Activated naive CD8-positive, alpha-beta T cell (primary cell): ENCODE results near the gene FGF2.
"Not testable (repeated sequence)": the region's sequence is repeated elsewhere in the genome, so short reads cannot be mapped to it uniquely, and the experiment has no call there.

Experiments used
- H3K27ac Mint-ChIP-seq: one replicate; pipeline ENCODE4 v1.8.0; 2021; ENCODE audit warnings: mixed read lengths
- H3K27me3 Mint-ChIP-seq: one replicate; pipeline ENCODE4 v1.8.0; 2021; ENCODE audit warnings: mixed read lengths
- H3K36me3 Mint-ChIP-seq: one replicate; pipeline ENCODE4 v1.8.0; 2021; ENCODE audit warnings: mixed read lengths
- H3K4me1 Mint-ChIP-seq: one replicate; pipeline ENCODE4 v1.8.0; 2021; ENCODE audit warnings: low read depth, mixed read lengths
- H3K4me3 Mint-ChIP-seq: one replicate; pipeline ENCODE4 v1.8.0; 2021; ENCODE audit warnings: mild to moderate bottlenecking, mixed read lengths
- H3K9me3 Mint-ChIP-seq: one replicate; pipeline ENCODE4 v1.8.0; 2021; ENCODE audit warnings: low read depth, mixed read lengths

FGF2 gene

DNA sequence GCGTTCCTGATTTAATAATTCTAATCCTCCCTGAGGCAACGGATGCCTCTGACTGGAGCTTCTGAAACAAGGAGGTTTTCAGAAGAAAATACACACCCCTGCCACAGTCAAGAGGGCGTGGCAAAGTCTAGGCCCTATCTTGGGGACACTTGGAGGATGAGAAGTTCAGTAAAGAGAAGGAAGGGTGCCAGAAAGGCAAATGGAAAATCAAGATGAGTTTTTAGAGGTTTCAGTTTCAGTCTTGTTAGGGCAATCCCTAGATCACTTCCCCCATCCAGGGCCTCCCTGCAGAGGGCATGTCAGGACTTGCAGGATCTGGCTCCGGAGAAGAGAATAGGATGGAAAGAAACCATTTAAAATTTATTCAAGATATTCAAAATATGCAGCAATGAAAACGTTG is 28.5 kb upstream of the FGF2 start:
- no peaks in the 10 kb centered on the region for H3K4me1 Mint-ChIP-seq
- peaks cover 3% of the 10 kb centered on the region for H3K27me3 Mint-ChIP-seq
- no peak overlapping the region for H3K4me3 Mint-ChIP-seq
- H3K9me3 Mint-ChIP-seq = no peaks in the 10 kb centered on the region
- H3K36me3 Mint-ChIP-seq = no peaks in the 10 kb centered on the region
- no peak overlapping the region for H3K27ac Mint-ChIP-seq

GRCh38 chr4:122798917-122799316 is 27.7 kb upstream of the FGF2 start:
- Mint-ChIP-seq H3K27ac (no peak overlapping the region), H3K36me3 (no peaks in the 10 kb centered on the region), H3K9me3 (no peaks in the 10 kb centered on the region), H3K27me3 (peaks cover 3% of the 10 kb centered on the region), H3K4me3 (no peak overlapping the region), H3K4me1 (no peaks in the 10 kb centered on the region)

DNA sequence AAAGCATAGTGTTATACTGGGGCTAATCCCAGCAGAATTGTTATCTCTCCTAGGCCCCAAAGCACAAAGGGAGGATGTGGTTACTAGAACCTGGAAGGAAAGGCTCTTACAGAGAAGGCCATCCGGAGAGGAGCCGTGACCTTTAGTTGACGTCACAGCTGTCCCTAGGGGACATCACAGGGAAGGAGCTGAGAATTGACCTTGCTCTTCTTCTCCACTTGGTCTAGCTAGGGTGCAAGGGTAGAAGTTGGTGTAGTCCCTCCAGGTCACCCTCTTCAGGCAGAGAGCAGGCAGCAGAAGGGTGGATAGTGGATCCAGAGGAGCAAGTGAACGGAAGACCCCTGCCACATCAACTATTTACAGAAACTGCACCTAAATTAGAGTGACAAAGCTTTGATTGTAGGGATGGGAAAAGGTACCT is 22.8 kb upstream of the FGF2 start:
- peaks cover 3% of the 10 kb centered on the region for H3K27me3 Mint-ChIP-seq
- H3K4me3 Mint-ChIP-seq = no peak overlapping the region
- H3K9me3 Mint-ChIP-seq = no peaks in the 10 kb centered on the region
- H3K36me3 Mint-ChIP-seq = no peaks in the 10 kb centered on the region
- H3K4me1 Mint-ChIP-seq = no peaks in the 10 kb centered on the region
- no peak overlapping the region for H3K27ac Mint-ChIP-seq

DNA sequence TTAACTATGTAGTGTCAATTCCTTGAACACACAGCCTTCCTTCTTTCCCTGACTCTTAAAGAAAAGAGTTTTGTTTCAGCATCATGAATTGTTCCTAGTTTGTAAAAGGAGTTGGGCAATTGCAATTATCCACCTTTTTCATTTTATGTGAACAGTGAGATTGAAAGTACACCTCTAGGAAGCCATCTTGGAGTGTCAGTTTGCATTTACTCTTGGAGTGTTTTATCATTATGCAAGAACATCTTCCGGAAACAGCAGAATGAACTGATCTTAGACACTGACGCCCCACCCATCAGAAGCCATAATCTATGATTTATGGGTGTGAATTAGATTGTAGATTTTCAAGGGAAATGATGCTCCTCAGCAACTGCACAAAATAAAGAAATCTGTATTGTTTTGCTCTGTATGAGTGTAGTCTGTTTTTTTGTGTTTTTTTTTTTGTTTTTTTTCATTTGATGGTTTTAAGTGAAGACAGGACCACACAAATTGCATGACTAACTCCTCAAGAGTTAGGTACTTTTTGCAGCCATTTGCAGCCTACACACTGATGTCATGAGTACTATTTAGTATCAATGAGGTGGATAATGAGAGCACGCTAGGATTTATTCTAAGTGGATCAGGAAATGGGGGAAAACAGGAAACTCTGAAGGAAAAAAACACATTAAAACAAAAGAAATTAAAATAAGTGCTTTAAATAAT is 19.5 kb upstream of the FGF2 start:
- H3K4me3 Mint-ChIP-seq = no peak overlapping the region
- H3K9me3 Mint-ChIP-seq = no peaks in the 10 kb centered on the region
- no peak overlapping the region for H3K27ac Mint-ChIP-seq
- peaks cover 3% of the 10 kb centered on the region for H3K27me3 Mint-ChIP-seq
- H3K36me3 Mint-ChIP-seq = no peaks in the 10 kb centered on the region
- H3K4me1 Mint-ChIP-seq = no peaks in the 10 kb centered on the region

- Mint-ChIP-seq H3K27ac (no peak overlapping the region), H3K27me3 (peaks cover 3% of the 10 kb centered on the region), H3K4me3 (no peak overlapping the region), H3K9me3 (no peaks in the 10 kb centered on the region), H3K4me1 (no peaks in the 10 kb centered on the region), H3K36me3 (no peaks in the 10 kb centered on the region)
These were observed 16.0 kb upstream of the FGF2 start for GRCh38 chr4:122810669-122811068.

- H3K9me3 Mint-ChIP-seq, H3K27me3 Mint-ChIP-seq: not testable (repeated sequence)
These were observed 14.8 kb upstream of the FGF2 start for GRCh38 chr4:122811781-122812180.

GRCh38 chr4:122812823-122813222 is 13.8 kb upstream of the FGF2 start:
- H3K4me1 Mint-ChIP-seq, H3K9me3 Mint-ChIP-seq: not testable (repeated sequence)

More at GRCh38 chr4:122811781-122812180, 14.8 kb upstream of the FGF2 start:
- H3K4me3 Mint-ChIP-seq, H3K27ac Mint-ChIP-seq, H3K36me3 Mint-ChIP-seq, H3K4me1 Mint-ChIP-seq: not testable (repeated sequence)

GRCh38 chr4:122814426-122814825 is 12.2 kb upstream of the FGF2 start:
- H3K9me3 Mint-ChIP-seq = no peaks in the 10 kb centered on the region
- no peak overlapping the region for H3K27ac Mint-ChIP-seq
- peaks cover 4% of the 10 kb centered on the region for H3K27me3 Mint-ChIP-seq
- no peaks in the 10 kb centered on the region for H3K4me1 Mint-ChIP-seq
- no peak overlapping the region for H3K4me3 Mint-ChIP-seq
- H3K36me3 Mint-ChIP-seq = no peaks in the 10 kb centered on the region

More at GRCh38 chr4:122812823-122813222, 13.8 kb upstream of the FGF2 start:
- not testable (repeated sequence) for H3K36me3 Mint-ChIP-seq, H3K4me3 Mint-ChIP-seq, H3K27ac Mint-ChIP-seq, H3K27me3 Mint-ChIP-seq

- Mint-ChIP-seq H3K4me3 (no peak overlapping the region), H3K36me3 (no peaks in the 10 kb centered on the region), H3K4me1 (no peaks in the 10 kb centered on the region), H3K27me3 (peaks cover 9% of the 10 kb centered on the region), H3K9me3 (no peaks in the 10 kb centered on the region), H3K27ac (no peak overlapping the region)
These were observed 11.4 kb upstream of the FGF2 start for GRCh38 chr4:122815248-122815647.

GRCh38 chr4:122816476-122816875 is 10.2 kb upstream of the FGF2 start:
- Mint-ChIP-seq H3K27ac (no peak overlapping the region), H3K9me3 (no peaks in the 10 kb centered on the region)

GRCh38 chr4:122819708-122820449 is 6.8 kb upstream of the FGF2 start:
- Mint-ChIP-seq H3K27me3 (peaks cover 29% of the 10 kb centered on the region), H3K9me3 (no peaks in the 10 kb centered on the region), H3K36me3 (no peaks in the 10 kb centered on the region), H3K4me3 (no peak overlapping the region), H3K4me1 (no peaks in the 10 kb centered on the region), H3K27ac (no peak overlapping the region)

More at GRCh38 chr4:122816476-122816875, 10.2 kb upstream of the FGF2 start:
- Mint-ChIP-seq H3K4me3 (no peak overlapping the region), H3K4me1 (no peaks in the 10 kb centered on the region), H3K27me3 (peaks cover 13% of the 10 kb centered on the region), H3K36me3 (no peaks in the 10 kb centered on the region)

DNA sequence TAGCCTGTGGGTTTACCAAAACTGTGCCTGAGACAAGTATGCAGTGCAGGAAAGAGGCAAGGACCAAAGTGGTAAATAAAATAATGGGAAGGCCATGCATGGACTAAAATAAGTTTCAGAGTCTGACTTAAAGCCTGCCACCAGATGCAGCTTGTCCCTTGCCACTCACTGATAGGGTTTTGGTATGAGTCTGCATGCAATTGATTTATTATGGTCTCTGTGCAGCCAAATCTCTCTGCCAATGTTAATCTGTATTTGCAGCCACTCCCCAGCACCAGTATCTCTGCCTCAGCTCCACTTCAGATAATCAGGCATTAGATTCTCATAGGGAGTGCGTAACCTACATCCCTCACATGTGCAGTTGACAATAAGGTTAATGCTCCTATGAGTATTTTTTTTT is 5.5 kb upstream of the FGF2 start:
- Mint-ChIP-seq H3K27me3 (peaks cover 37% of the 10 kb centered on the region), H3K4me3 (no peak overlapping the region), H3K4me1 (peaks cover under 1% of the 10 kb centered on the region), H3K9me3 (no peaks in the 10 kb centered on the region), H3K36me3 (no peaks in the 10 kb centered on the region), H3K27ac (no peak overlapping the region)

- Mint-ChIP-seq H3K27ac (no peak overlapping the region), H3K27me3 (peaks cover 38% of the 10 kb centered on the region), H3K36me3 (no peaks in the 10 kb centered on the region), H3K4me3 (no peak overlapping the region), H3K9me3 (no peaks in the 10 kb centered on the region), H3K4me1 (peaks cover 2% of the 10 kb centered on the region)
These were observed 4.2 kb upstream of the FGF2 start for GRCh38 chr4:122822466-122822865.

GRCh38 chr4:122823476-122823875 is 3.2 kb upstream of the FGF2 start:
- no peak overlapping the region for H3K4me3 Mint-ChIP-seq
- no peaks in the 10 kb centered on the region for H3K9me3 Mint-ChIP-seq
- no peaks in the 10 kb centered on the region for H3K36me3 Mint-ChIP-seq
- H3K27ac Mint-ChIP-seq = no peak overlapping the region
- H3K27me3 Mint-ChIP-seq = peaks cover 45% of the 10 kb centered on the region
- H3K4me1 Mint-ChIP-seq = peaks cover 12% of the 10 kb centered on the region

- peaks cover 12% of the 10 kb centered on the region for H3K4me1 Mint-ChIP-seq
- H3K27ac Mint-ChIP-seq = no peak overlapping the region
- H3K27me3 Mint-ChIP-seq = peaks cover 48% of the 10 kb centered on the region
- no peak overlapping the region for H3K4me3 Mint-ChIP-seq
- no peaks in the 10 kb centered on the region for H3K9me3 Mint-ChIP-seq
- H3K36me3 Mint-ChIP-seq = no peaks in the 10 kb centered on the region
These were observed 2.0 kb upstream of the FGF2 start for GRCh38 chr4:122824616-122825015.
